Epithelial cell of proximal tubule (primary cell): ENCODE results near the gene SYNGR3. TPM values are rescaled to one million over a fixed set of nuclear protein-coding genes. Genes with fewer than 3 reads are reported as not detected.

Experiments used
- DNase-seq: peaks from one replicate; pipeline ENCODE4 v3.0.0-alpha.2; 2011; ENCODE audit warnings: low read depth
- H3K4me3 ChIP-seq: 2 replicates; pipeline ENCODE4 v1.5.1; 2011; ENCODE audit warnings: low read depth, mild to moderate bottlenecking, low read length
- total RNA-seq: library from RNA; depleted of rRNA; stranded (reverse); fragments of >200 nt; gene quantifications from 2 replicates; pipeline ENCODE4 v1.2.3, GENCODE V29; 2015
- TF ChIP-seq, protein P1 (sequence below): conservative IDR thresholded peaks from 2 replicates; pipeline ENCODE4 v1.5.1; 2012; ENCODE audit warnings: low read depth, mild to moderate bottlenecking, low read length

SYNGR3 gene
- total RNA-seq, 1 donor from 2014 or later, result 22.0 TPM

DNA sequence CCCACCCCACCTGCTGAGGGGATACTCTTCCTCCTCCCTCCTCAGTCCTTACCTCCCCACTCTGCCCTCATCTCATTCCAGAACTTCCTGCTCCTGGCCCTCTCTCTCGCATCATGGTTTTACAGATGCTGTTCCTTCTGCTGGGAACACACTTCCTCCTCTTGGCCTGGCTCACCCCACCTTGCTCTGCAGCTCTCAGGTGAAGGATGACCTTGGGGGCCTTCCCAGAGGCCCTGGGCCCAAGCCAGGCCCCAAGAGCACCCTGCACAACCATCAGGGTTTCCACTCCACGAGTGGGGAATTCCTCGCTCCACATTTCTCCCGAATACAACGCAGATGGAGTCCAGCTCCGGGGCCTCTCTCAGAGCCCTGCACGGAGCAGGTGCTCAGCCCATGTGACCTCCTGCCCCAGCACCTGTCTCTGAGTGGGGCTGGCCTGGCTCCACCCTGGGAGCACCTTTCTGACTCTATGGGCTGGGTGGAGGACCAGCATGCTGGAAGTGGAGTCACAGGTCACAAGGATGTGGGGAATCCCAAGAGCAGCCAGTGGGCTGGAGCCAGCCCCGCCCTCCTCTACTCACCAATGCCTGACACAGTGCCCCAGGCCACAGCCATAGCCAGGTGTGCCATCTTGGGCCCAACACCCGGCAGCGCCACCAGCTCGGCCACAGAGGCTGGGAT, 53.4 kb downstream of the SYNGR3 start:
- TF ChIP-seq, protein P1, sequence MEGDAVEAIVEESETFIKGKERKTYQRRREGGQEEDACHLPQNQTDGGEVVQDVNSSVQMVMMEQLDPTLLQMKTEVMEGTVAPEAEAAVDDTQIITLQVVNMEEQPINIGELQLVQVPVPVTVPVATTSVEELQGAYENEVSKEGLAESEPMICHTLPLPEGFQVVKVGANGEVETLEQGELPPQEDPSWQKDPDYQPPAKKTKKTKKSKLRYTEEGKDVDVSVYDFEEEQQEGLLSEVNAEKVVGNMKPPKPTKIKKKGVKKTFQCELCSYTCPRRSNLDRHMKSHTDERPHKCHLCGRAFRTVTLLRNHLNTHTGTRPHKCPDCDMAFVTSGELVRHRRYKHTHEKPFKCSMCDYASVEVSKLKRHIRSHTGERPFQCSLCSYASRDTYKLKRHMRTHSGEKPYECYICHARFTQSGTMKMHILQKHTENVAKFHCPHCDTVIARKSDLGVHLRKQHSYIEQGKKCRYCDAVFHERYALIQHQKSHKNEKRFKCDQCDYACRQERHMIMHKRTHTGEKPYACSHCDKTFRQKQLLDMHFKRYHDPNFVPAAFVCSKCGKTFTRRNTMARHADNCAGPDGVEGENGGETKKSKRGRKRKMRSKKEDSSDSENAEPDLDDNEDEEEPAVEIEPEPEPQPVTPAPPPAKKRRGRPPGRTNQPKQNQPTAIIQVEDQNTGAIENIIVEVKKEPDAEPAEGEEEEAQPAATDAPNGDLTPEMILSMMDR, result no peak
- no peak for DNase-seq
- no peak overlapping the region for H3K4me3 ChIP-seq

Other genes with a start within 250 kb of the SYNGR3 start
- gene NME3, start 218.4 kb upstream of the SYNGR3 start, total RNA-seq, result 50.5 and 63.2 TPM in 2 replicates
- gene EME2, start 217.2 kb upstream of the SYNGR3 start, total RNA-seq, result 7.5 and 14.0 TPM in 2 replicates
- gene MRPS34, start 216.8 kb upstream of the SYNGR3 start, total RNA-seq, result 167 and 227 TPM in 2 replicates
- gene SPSB3, start 207.4 kb upstream of the SYNGR3 start, total RNA-seq, result 35.0 and 57.9 TPM in 2 replicates
- 111 and 138 TPM in 2 replicates for gene NUBP2, start 207.0 kb upstream of the SYNGR3 start, total RNA-seq
- gene IGFALS, start 196.3 kb upstream of the SYNGR3 start, total RNA-seq, result 2.6 TPM in 1 of 2 replicates, not detected in the other
- 83.7 and 87.3 TPM in 2 replicates for gene HAGH, start 163.1 kb upstream of the SYNGR3 start, total RNA-seq
- gene FAHD1, start 162.8 kb upstream of the SYNGR3 start, total RNA-seq, result 47.7 and 59.2 TPM in 2 replicates
- gene MEIOB, start 117.8 kb upstream of the SYNGR3 start, total RNA-seq, result 2.1 and 6.4 TPM in 2 replicates
- gene HS3ST6, start 71.6 kb upstream of the SYNGR3 start, total RNA-seq, result not detected in 2 replicates
- 8.6 and 22.0 TPM in 2 replicates for gene MSRB1, start 46.8 kb upstream of the SYNGR3 start, total RNA-seq
- not detected in 2 replicates for gene RPL3L, start 35.3 kb upstream of the SYNGR3 start, total RNA-seq
- gene NDUFB10, start 30.4 kb upstream of the SYNGR3 start, total RNA-seq, result 236 and 407 TPM in 2 replicates
- 2,813 and 2,878 TPM in 2 replicates for gene RPS2, start 25.1 kb upstream of the SYNGR3 start, total RNA-seq
- not detected in 2 replicates for gene RNF151, start 23.1 kb upstream of the SYNGR3 start, total RNA-seq
- 108 and 127 TPM in 2 replicates for gene TBL3, start 17.9 kb upstream of the SYNGR3 start, total RNA-seq
- gene NOXO1, start 8.5 kb upstream of the SYNGR3 start, total RNA-seq, result 0.94 and 1.2 TPM in 2 replicates
- 21.5 and 36.3 TPM in 2 replicates for gene GFER, start 5.8 kb upstream of the SYNGR3 start, total RNA-seq
- 48.8 and 66.9 TPM in 2 replicates for gene ZNF598, start 19.9 kb downstream of the SYNGR3 start, total RNA-seq
- gene NPW, start 29.8 kb downstream of the SYNGR3 start, total RNA-seq, result 0.46 and 2.4 TPM in 2 replicates
- gene NHERF2, start 36.9 kb downstream of the SYNGR3 start, total RNA-seq, result 29.9 and 42.2 TPM in 2 replicates
- gene NTHL1, start 57.9 kb downstream of the SYNGR3 start, total RNA-seq, result 61.2 and 62.8 TPM in 2 replicates
- 30.7 and 64.1 TPM in 2 replicates for gene TSC2, start 58.0 kb downstream of the SYNGR3 start, total RNA-seq
- 50.6 and 80.2 TPM in 2 replicates for gene PKD1, start 145.9 kb downstream of the SYNGR3 start, total RNA-seq
- gene RAB26, start 158.7 kb downstream of the SYNGR3 start, total RNA-seq, result 2.3 and 11.6 TPM in 2 replicates
- gene TRAF7, start 165.8 kb downstream of the SYNGR3 start, total RNA-seq, result 48.6 and 63.9 TPM in 2 replicates
- gene CASKIN1, start 206.6 kb downstream of the SYNGR3 start, total RNA-seq, result 0.07 and 0.12 TPM in 2 replicates
- 98.2 and 134 TPM in 2 replicates for gene MLST8, start 215.5 kb downstream of the SYNGR3 start, total RNA-seq
- 5.3 and 10.1 TPM in 2 replicates for gene BRICD5, start 220.9 kb downstream of the SYNGR3 start, total RNA-seq
- 29.3 and 58.3 TPM in 2 replicates for gene PGP, start 224.9 kb downstream of the SYNGR3 start, total RNA-seq
- 33.7 and 36.4 TPM in 2 replicates for gene E4F1, start 233.6 kb downstream of the SYNGR3 start, total RNA-seq
- gene DNASE1L2, start 246.5 kb downstream of the SYNGR3 start, total RNA-seq, result 0.07 and 0.52 TPM in 2 replicates